Stimulated activated CD8-positive, alpha-beta memory T cell treated with anti-CD3 and anti-CD28 coated beads, Interleukin-12 subunit alpha, Interleukin-12 subunit beta, amount 100 ng/mL, for 1 hour (primary cell): ENCODE measurements around the gene AWAT1.
"Not testable (repeated sequence)": the region's sequence is repeated elsewhere in the genome, so short reads cannot be mapped to it uniquely, and the experiment has no call there.

Experiments used
- DNase-seq: peaks from one replicate; pipeline ENCODE4 v3.0.0-alpha.2; 2020; ENCODE audit warnings: low read depth

Gene AWAT1

DNA sequence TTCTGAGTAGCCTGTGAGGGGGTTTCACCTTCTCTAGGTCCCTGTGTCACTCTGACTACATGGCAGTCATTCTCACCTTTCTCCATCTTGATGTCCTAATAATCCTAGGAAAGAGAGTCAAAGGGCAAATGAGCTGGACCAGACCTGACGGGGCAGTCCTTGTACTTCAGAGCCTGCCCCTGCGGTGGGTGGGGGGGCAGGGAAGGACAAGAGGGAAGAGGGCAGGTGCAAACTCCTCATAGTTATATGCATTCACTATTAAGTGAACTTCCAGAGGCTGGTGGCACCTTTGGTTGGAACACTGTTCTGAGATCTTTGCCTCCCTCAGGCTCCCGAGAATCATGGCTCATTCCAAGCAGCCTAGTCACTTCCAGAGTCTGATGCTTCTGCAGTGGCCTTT, at the start of gene AWAT1:
TSS of gene AWAT1 (plus strand) at position 301 of the 400 bp plus-strand sequence. CDS start at position 342, 41 bp downstream.
- DNase-seq = no peak

- DNase-seq = no peak
Observed at GRCh38 chrX:70190225-70190624, 44.2 kb upstream of the AWAT1 start.

DNA sequence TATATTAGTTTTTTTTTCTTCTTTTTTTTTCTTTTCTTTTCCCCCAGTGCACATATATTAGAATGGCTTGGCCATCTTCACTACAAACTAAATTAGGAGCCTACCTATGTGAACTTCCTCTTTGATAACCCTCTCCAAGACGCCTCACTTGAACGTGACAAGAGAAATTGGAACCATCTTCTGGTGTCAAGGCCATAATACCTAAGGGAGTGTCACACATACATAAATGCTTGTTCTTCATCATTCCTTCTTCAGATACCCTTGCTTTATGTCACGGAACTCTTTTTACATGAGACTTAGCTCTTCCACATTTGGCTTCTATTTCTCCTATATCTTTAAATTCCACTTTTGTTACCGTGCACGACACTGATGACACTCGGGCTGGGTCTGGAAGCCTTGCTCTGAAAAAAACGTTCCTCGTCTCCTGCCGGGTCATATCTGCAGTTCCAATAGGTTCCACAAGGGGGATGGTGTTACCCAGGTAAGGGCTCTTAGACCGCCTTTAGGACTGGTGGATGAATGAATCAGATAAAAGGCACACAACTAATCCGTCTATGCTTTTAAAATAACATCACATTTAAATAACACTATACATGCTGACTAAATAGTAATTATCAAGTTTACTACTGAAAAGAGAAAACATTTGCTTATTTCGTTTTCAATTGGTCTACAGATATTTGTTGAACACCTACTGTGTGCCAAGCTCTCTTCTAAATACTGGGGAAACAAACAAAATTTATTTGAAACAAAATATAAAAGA, 37.3 kb upstream of the AWAT1 start:
- peak; percentile 45 for DNase-seq

DNA sequence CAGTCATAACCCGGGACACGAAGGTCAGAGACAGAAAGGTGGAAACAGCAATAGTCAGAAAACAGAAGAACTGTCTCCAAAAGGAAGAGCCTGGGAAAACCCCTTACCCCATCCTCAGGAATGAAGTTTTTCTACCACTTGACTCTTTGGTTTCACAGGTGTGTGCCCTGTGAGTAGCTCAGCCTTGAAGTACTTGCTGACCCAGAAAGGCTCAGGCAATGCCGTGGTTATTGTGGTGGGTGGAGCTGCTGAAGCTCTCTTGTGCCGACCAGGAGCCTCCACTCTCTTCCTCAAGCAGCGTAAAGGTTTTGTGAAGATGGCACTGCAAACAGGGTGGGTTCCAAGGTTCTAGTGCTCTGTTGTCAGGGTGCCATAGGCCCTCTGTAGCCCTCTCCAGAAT, 32.7 kb upstream of the AWAT1 start:
- DNase-seq = no peak

- no peak for DNase-seq
Observed at GRCh38 chrX:70208479-70208878, 26.0 kb upstream of the AWAT1 start.

DNA sequence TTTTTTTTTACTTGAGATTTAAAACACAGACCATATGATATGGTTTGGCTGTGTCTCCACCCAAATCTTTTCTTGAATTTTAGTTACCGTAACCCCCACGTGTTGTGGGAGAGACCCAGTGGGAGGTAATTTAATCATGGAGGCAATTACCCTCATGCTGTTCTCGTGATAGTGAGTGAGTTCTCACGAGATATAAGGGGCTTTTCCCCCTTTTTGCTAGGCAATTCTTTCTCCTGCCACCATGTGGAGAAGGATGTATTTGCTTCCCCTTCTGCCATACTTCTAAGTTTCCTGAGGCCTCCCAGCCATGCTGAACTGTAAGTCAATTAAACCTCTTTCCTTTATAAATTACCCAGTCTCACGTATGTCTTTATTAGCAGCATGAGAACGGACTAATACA, 24.9 kb upstream of the AWAT1 start:
- not testable (repeated sequence) for DNase-seq

GRCh38 chrX:70219938-70220764, 14.3 kb upstream of the AWAT1 start:
- DNase-seq = no peak

DNA sequence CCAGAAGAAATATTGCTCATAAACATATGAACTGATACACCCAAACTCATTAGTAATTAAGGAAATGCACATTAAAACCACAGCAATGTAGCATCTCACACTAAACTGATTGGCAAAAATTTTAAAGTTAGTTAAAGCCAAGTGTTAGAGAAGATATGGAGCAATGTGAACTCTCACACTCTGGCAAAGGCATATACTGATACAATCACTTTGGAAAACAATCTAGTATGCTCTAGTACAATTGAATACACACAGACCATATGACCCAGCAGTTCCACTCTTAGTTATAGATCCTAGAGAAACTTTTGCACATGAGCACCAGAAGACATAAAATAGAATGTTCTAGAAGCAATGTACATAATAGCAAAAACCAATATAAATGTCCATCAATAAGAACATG, 8.4 kb upstream of the AWAT1 start:
- no peak for DNase-seq

DNA sequence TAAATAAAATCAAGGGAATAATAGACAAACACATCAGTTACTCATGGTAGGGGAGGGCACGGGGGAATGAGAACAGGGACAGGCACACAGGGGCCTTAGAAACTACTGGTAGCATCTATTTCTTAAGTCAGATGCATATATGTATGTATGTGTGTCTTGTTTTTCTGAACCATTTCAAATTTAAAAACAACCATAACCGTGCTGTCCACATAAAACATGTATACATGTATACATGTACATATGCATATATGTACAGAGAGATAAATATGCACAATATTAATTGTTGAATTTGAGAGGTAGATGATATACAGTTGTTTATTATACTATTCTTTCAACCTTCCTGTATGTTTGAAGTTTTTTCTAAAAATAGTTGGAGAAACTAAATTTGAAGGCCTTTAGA, 7.8 kb upstream of the AWAT1 start:
- no peak for DNase-seq

DNA sequence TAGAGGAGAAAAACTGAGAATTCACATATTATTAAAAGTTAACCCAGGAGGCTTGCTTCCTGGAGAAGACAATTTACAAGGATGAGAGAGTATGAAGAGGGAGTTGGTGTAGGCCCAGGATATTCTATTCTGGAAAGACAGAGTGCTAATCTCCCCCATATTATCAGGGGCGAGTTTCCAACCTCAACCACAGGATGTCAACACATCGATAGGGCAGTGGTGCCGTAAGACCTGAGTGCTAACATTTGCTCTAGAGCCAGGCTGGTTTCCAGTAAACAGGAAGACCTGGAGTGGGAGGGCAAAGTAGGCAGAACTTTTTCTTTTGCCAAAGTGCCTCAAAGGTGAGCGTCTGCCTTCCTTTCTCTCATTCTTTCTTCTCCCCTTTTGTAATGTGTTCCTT, 2.8 kb upstream of the AWAT1 start:
- no peak for DNase-seq

DNA sequence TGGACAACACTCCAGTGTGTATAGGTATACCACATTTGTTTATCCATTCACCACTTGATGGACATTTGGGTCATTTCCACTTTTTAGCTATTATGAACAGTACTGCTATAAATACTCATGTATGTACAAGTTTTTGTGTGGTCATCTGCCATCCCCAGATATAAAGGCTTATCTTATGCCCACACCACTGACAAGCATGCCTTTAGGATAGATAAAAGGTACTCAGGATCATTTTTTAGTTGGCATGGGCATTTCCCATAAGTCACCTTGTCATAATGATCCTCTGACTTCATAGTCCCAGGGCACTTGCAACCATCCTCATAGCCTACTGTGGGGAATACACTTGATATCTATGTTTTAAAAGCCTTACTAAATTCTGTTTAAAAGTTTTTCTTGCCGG, 6.3 kb downstream of the AWAT1 start:
- no peak for DNase-seq

DNA sequence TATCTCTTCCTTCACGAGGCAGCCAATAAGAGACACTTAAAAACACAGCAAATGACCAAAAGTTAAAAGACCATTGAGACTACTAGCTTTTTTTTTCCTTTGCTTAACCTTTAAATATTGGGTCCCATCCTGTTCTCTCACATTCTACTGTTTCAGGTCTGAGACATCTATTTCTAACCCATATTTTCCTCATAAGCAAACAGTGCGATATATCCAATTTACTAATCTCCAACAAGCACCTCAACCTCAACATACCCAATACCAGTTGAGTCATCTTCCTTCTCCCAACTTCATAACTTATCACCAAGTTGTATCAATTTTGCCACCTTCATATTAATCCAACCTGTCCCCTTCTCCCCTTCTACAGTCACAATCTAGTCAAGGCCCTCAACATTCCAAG, 7.0 kb downstream of the AWAT1 start:
- no peak for DNase-seq

- not testable (repeated sequence) for DNase-seq
Observed at GRCh38 chrX:70243601-70244000, 9.1 kb downstream of the AWAT1 start.

- no peak for DNase-seq
Observed at GRCh38 chrX:70244881-70245280, 10.4 kb downstream of the AWAT1 start.

GRCh38 chrX:70247252-70247651, 12.8 kb downstream of the AWAT1 start:
- no peak for DNase-seq

DNA sequence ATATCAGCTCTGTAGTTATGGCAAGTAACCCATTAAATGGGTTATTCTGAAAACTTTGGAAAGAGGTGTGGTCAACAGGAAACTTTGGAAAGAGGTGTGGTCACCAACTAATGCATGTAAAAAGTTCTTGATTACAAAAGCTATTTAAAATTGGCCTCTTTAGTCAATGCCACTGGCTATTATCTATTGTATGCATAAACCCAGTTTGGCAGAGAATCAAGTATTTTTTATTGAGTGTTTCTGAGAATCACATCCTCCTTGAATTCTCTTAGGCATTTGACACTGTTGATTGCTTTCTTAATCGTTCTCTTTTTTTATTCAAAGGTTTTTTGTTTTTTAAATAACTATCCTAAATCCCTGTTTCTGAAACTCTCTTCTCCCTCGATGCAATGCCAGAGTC, 18.0 kb downstream of the AWAT1 start:
- DNase-seq = no peak

- no peak for DNase-seq
Observed at GRCh38 chrX:70253377-70254062, 19.1 kb downstream of the AWAT1 start.

DNA sequence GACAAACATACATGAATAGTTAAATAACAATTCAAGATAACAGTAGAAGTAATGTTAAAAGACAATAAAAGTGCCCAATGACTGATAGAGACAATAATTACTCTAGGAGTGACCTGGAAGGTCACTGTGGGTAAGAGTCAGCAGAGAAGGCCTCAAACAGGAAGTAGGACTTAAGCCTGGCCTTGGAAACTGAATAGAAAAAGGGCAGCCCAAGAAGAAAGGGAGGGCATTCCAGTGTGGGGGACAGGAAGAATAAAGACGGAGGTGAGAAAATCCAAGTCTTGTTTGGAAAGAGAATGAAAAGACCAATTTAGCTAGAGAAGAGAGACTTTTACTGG, 19.6 kb downstream of the AWAT1 start:
- no peak for DNase-seq

DNA sequence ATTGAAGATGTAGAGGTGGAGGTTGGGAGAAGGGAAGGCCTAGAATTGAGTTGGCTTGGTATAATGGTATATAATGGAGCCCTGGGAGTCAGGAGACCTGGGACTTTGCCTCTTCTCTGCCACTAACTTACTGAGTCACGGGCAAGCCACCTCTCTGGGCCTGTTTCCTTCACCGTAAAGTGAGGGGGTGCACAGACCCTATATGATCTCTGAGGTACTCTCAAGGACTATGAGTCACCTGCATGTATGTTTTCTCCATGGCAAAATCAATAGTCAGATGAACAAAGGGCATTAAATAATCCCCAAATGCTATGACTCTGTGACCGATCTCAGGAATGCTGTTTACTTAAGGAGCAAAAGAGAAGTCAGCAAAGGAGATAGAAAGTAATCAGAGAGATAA, 20.5 kb downstream of the AWAT1 start:
- no peak for DNase-seq

DNA sequence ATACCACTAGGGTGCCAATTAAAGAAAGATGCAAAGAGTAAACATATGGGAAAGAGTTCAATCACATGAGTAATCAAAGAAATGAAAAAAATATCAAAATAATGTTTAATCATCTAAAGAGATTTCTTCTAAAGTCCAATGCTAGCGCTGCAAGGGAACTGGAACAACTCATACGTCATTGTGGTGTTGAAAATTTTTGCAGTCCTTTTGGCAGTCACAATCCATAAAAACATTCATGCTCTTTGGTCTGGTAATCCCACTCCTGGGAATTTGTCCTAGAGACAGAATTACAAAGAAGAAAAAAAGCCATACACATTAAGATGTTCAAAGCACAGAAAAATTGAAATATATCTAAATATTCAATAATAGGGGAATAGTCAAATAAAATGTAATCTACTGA, 21.0 kb downstream of the AWAT1 start:
- no peak for DNase-seq

GRCh38 chrX:70257423-70258288, 23.2 kb downstream of the AWAT1 start:
- DNase-seq = no peak

DNA sequence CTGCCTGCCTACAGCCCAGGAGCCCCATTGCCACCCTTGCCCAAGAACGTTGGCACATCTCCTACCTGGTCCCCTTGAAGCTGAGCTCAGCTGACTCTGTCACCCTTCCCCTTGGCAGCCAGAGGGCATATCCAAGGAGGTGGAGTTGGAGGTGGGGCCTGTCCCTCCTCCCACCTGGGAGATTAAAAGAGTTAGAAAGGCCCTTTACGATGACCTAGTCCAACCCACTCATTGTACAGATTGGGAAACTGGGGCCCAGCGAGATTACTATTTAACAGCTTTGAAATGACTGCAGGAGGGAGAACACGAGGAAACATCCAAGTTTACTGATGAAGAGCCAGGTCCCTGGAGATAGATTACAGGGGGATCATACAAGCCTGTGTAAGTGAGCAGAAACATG, 25.6 kb downstream of the AWAT1 start, which contains the start of gene P2RY4:
TSS of gene P2RY4 (minus strand) at position 101 of the 400 bp plus-strand sequence. CDS start 580 bp downstream, outside the sequence.
- no peak for DNase-seq
